ENCODE data around the gene NUAK1. TPM values are rescaled to one million over a fixed set of nuclear protein-coding genes. Genes with fewer than 3 reads are reported as not detected.

Gene NUAK1
- total RNA-seq, 2 donors from 2014 or later = 14.0 to 16.8 TPM

DNA sequence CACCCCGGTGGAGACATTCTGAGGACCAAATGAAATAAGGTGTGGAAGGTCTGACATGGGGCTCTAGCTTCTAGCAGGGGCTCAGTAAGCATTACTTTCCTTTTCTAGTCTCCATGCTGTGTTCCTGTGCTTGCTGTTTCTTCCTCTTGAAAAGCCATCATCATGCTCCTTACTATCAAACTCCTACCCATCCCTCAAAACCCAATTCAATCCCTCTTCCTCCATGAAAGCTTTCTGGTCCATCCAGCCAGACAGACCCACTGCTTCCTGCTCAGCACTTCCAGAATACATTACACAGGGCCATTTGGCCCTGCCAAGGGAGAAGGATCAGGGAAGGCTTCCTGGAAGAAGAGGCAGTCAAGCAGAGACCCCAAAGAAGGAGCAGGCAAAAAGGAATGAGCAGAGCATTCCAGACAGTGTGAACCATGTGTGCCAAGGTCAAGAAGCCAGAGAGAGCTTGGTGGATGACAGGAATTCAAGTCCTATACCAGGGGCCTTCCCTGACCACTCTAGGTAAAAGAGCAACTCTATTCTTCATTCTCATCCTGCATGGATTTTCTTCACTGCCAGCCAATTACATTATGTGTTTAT, 59.5 kb downstream of the NUAK1 start:
- H3K4me1 ChIP-seq (ENCODE audit: control insufficient read depth, insufficient read depth, low read length) = peaks cover 5% of the 10 kb centered on the region
- Mint-ChIP-seq H3K27me3 (ENCODE audit: insufficient read depth) (no peaks in the 10 kb centered on the region), H3K27ac (no peak overlapping the region), H3K4me3 (no peak overlapping the region), H3K4me1 (peaks cover 25% of the 10 kb centered on the region), H3K9me3 (no peaks in the 10 kb centered on the region), H3K36me3 (ENCODE audit: low read depth) (peaks cover 38% of the 10 kb centered on the region)
- TF ChIP-seq, protein P1, sequence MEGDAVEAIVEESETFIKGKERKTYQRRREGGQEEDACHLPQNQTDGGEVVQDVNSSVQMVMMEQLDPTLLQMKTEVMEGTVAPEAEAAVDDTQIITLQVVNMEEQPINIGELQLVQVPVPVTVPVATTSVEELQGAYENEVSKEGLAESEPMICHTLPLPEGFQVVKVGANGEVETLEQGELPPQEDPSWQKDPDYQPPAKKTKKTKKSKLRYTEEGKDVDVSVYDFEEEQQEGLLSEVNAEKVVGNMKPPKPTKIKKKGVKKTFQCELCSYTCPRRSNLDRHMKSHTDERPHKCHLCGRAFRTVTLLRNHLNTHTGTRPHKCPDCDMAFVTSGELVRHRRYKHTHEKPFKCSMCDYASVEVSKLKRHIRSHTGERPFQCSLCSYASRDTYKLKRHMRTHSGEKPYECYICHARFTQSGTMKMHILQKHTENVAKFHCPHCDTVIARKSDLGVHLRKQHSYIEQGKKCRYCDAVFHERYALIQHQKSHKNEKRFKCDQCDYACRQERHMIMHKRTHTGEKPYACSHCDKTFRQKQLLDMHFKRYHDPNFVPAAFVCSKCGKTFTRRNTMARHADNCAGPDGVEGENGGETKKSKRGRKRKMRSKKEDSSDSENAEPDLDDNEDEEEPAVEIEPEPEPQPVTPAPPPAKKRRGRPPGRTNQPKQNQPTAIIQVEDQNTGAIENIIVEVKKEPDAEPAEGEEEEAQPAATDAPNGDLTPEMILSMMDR (conservative IDR thresholded peaks at IDR 0.05) = no peak
- peak; percentile 40 for DNase-seq
- no peak overlapping the region for H3K9ac ChIP-seq (ENCODE audit: extremely low read depth, low read length, poor library complexity, severe bottlenecking)
- H3K27ac ChIP-seq (ENCODE audit: low read depth, low read length) = peak overlapping the region; percentile 80
- WGBS, 2 experiments (ENCODE audit: insufficient coverage in 1 of 2, insufficient read length in 1 of 2) = 100% methylated on average over 1 of the region's 1 CpG
- peaks cover 95% of the 10 kb centered on the region for H3K36me3 ChIP-seq (ENCODE audit: control insufficient read depth, insufficient read depth, low read length)
- no peak overlapping the region for H3K4me3 ChIP-seq (ENCODE audit: low read length)
- H3K27me3 ChIP-seq (ENCODE audit: control insufficient read depth, insufficient read depth, low read length, poor library complexity, severe bottlenecking) = no peaks in the 10 kb centered on the region
- H3K9me3 ChIP-seq (ENCODE audit: control insufficient read depth, low read length) = no peaks in the 10 kb centered on the region

DNA sequence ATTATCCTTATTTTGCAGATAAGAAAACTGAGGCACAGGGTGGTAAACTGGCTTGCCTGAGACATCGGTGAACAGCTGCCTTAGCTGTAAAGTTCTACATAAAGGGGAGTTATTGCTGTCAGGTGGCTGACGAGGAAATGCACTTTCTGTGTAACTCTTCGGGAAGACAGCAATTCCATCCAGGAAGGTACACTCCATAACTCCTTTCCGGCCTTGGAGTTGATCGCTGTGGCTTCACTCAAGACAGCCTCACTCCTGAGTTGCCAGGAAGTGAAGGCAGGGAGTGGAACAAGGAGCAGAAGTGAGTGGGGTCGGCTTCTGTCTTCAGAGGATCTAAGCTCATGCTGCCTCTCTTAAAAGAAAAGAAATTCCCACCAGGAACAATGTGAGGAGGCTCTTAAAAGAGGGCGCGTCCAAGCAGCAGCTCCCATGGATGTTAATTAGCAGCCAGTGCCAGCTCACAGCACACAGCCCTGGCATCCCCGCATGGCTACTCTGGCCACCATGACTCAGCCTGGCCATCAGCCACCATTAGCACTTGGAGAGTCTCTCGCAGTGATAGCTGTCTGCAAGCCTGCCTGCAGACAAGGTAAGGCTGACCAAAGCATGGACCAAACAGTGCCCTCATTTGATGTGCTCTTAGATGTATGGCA, 60.3 kb downstream of the NUAK1 start:
- Histone ChIP-seq H3K36me3 (ENCODE audit: control insufficient read depth, insufficient read depth, low read length) (peaks cover 96% of the 10 kb centered on the region), H3K27ac (ENCODE audit: low read depth, low read length) (no peak overlapping the region), H3K4me3 (ENCODE audit: low read length) (no peak overlapping the region), H3K9ac (ENCODE audit: extremely low read depth, low read length, poor library complexity, severe bottlenecking) (no peak overlapping the region), H3K27me3 (ENCODE audit: control insufficient read depth, insufficient read depth, low read length, poor library complexity, severe bottlenecking) (no peaks in the 10 kb centered on the region), H3K4me1 (ENCODE audit: control insufficient read depth, insufficient read depth, low read length) (peaks cover 3% of the 10 kb centered on the region), H3K9me3 (ENCODE audit: control insufficient read depth, low read length) (no peaks in the 10 kb centered on the region)
- no peak overlapping the region for H3K27ac Mint-ChIP-seq
- peaks cover 33% of the 10 kb centered on the region for H3K36me3 Mint-ChIP-seq (ENCODE audit: low read depth)
- TF ChIP-seq, protein P1 (conservative IDR thresholded peaks at IDR 0.05) = no peak
- 89 to 91% methylated on average over 9 to 10 of the region's 10 CpGs for WGBS, 2 experiments (ENCODE audit: insufficient coverage in 1 of 2, insufficient read length in 1 of 2)
- peak; percentile 44 for DNase-seq
- peaks cover 17% of the 10 kb centered on the region for H3K4me1 Mint-ChIP-seq
- no peak overlapping the region for H3K4me3 Mint-ChIP-seq
- no peaks in the 10 kb centered on the region for H3K9me3 Mint-ChIP-seq
- no peaks in the 10 kb centered on the region for H3K27me3 Mint-ChIP-seq (ENCODE audit: insufficient read depth)

DNA sequence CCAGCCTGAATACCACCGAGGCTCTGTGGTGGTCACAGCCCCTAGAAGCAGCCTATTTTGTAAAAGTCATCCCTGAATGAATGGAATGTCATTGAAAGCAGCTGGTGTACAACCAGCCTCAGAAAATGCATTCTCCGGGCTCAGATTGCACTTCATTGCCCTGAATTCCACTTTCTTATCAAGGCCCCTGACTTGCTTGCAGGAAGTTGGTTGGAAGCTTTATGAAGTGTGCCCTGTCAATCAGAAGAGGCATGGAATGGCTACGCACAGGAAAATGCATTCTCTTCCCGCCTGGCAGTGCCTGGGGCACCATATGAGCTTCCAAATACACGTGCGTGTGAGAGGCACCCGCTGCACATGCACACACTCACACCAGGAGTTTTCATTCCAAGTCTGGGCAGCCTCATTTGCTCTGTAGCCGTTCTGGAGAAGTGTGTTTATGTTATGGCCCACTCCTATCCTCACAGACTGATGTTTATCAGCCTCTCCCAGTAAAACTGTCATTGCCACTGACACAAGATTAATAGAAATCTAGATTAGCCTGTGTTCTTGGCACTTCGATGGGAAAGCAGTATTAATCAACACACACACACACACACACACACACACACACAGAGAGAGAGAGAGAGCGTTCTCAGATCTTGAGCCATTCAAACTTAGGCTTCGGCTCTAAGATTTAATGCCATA, 63.9 kb downstream of the NUAK1 start:
- H3K9ac ChIP-seq (ENCODE audit: extremely low read depth, low read length, poor library complexity, severe bottlenecking) = no peak overlapping the region
- H3K36me3 ChIP-seq (ENCODE audit: control insufficient read depth, insufficient read depth, low read length) = peaks cover 97% of the 10 kb centered on the region
- no peaks in the 10 kb centered on the region for H3K27me3 ChIP-seq (ENCODE audit: control insufficient read depth, insufficient read depth, low read length, poor library complexity, severe bottlenecking)
- 82 to 91% methylated on average over 7 to 11 of the region's 11 CpGs for WGBS, 2 experiments (ENCODE audit: insufficient coverage in 1 of 2, insufficient read length in 1 of 2)
- H3K27ac ChIP-seq (ENCODE audit: low read depth, low read length) = peak overlapping the region; percentile 73
- peaks cover 37% of the 10 kb centered on the region for H3K36me3 Mint-ChIP-seq (ENCODE audit: low read depth)
- peak; percentile 43 for DNase-seq
- no peaks in the 10 kb centered on the region for H3K27me3 Mint-ChIP-seq (ENCODE audit: insufficient read depth)
- no peaks in the 10 kb centered on the region for H3K9me3 ChIP-seq (ENCODE audit: control insufficient read depth, low read length)
- H3K4me3 Mint-ChIP-seq = no peak overlapping the region
- peak overlapping the region; percentile 70 for H3K27ac Mint-ChIP-seq
- peaks cover 4% of the 10 kb centered on the region for H3K4me1 Mint-ChIP-seq
- H3K4me1 ChIP-seq (ENCODE audit: control insufficient read depth, insufficient read depth, low read length) = no peaks in the 10 kb centered on the region
- TF ChIP-seq, protein P1 (conservative IDR thresholded peaks at IDR 0.05) = no peak
- H3K4me3 ChIP-seq (ENCODE audit: low read length) = no peak overlapping the region
- no peaks in the 10 kb centered on the region for H3K9me3 Mint-ChIP-seq

All from endodermal cell (in vitro differentiated cells).